GM13976 (cell line): ENCODE measurements around the gene C10orf95.

ENCODE experiments used
- DNase-seq: peaks from one replicate; pipeline ENCODE4 v3.0.0; 2012; ENCODE audit warnings: low spot score
- in situ Hi-C: fragments of 300-500 bp; cut with MboI; formaldehyde crosslinking; loops from one replicate; pipeline ENCODE4 v1.12.0; 2022; ENCODE audit warnings: low sequenced_read_pairs, mixed read lengths, inconsistent platforms; ENCODE audit not compliant: unreplicated experiment
- TF ChIP-seq, protein P1 (sequence below): IDR thresholded peaks from 2 replicates; pipeline ENCODE4 v1.5.1; 2012; ENCODE audit warnings: borderline replicate concordance, mild to moderate bottlenecking; ENCODE audit not compliant: insufficient read depth; ENCODE audit errors: extremely low read depth, missing control alignments, control extremely low read depth

The C10orf95 gene

DNA sequence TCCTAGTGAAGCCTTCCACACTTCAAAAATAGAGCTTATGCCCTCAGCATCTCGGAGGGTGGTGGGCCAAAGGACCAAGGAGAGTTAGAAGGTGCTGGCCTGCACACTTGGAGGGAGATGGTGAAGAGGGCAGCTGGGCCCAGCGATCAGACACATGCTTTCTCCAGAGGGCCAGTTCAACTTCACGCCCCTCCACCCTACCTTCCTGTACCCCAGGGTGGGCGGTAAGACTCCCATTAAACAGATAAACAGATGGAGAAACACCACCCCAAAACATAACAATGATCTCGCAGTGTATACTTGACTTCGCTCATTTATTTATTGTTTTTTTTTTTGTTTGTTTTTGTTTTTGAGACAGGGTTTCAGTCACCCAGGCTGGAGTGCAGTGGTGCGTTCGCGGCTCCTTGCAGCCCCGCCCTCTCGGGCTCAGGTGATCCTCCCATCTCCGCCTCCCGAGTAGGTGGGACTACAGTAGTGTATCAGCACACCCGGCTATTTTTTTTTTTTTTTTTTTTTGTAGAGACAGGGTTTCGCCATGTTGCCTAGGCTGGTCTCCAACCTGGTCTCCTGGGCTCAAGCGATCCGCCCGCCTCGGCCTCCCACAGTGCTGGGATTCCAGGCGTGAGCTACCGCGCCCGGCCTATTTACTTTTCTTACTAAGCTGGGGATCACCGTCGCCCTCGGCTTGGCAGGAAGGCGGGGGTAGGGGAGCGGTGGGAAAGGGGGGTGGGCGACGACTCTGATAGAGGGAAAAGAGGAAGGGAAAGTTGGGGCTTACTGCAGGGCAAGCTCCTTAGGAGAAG, 1.8 kb downstream of the C10orf95 start:
- in situ Hi-C loops = no loop called here
- peak; percentile 78 for DNase-seq
- TF ChIP-seq, protein P1, sequence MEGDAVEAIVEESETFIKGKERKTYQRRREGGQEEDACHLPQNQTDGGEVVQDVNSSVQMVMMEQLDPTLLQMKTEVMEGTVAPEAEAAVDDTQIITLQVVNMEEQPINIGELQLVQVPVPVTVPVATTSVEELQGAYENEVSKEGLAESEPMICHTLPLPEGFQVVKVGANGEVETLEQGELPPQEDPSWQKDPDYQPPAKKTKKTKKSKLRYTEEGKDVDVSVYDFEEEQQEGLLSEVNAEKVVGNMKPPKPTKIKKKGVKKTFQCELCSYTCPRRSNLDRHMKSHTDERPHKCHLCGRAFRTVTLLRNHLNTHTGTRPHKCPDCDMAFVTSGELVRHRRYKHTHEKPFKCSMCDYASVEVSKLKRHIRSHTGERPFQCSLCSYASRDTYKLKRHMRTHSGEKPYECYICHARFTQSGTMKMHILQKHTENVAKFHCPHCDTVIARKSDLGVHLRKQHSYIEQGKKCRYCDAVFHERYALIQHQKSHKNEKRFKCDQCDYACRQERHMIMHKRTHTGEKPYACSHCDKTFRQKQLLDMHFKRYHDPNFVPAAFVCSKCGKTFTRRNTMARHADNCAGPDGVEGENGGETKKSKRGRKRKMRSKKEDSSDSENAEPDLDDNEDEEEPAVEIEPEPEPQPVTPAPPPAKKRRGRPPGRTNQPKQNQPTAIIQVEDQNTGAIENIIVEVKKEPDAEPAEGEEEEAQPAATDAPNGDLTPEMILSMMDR = no peak

DNA sequence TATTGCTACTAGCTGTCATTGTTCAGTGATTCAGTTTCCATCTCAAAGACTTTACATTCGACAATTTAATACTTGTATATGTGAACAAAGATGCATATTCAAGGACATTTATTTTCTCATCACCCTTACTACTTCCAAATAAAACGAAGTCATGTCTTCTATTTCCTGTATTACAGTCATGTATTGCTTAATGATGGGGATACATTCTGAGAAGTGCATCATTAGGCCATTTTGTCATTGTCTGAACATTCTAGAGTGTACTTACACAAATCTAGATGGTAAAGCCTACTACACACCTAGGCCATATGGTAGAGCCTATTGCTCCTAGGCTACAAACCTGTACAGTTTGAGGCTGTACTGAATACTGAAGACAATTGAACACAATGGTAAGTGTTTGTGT, 6.5 kb downstream of the C10orf95 start:
- no peak for DNase-seq
- TF ChIP-seq, protein P1 = no peak
- in situ Hi-C loops = no loop called here

DNA sequence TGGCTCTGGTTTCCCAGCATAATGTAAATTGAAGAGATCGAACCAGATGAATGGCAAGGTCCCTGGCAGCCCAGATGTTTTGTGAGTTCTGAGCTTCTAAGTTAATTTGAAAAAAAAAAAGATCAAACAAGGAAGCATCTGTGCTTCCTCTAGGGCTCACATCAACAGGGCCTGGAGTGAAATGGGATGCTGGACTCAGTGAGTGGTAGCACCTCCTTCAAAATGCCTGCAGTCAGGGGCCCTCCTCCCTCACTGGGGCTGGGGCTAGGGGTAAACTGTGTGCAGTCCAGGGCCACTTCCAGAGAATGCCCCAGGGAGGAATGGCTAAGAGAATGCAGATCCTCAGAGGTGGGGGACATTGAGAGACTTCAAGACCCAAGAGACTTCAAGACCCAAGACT, 13.0 kb downstream of the C10orf95 start:
- TF ChIP-seq, protein P1 = no peak
- no peak for DNase-seq
- in situ Hi-C loops = no loop called here

DNA sequence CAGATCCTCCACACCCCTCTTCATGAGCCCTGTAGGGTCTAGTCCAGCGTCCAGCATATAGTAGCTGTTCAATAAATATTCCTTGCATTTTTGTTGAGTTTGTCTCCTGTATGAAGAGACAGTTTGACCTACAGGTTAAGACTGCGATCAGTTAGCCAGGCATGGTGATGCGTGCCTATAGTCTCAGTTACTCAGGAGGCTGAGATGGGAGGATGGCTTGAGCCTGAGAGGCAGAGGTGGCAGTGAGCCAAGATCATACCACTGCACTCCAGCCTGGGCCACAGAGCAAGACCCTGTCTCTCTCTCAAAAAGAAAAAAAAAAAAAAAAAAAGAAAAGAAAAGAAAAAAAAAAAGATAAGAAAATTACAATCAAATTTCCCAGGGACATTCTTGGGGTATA, 13.8 kb downstream of the C10orf95 start:
- TF ChIP-seq, protein P1 = no peak
- DNase-seq = no peak
- in situ Hi-C loops = no loop called here

DNA sequence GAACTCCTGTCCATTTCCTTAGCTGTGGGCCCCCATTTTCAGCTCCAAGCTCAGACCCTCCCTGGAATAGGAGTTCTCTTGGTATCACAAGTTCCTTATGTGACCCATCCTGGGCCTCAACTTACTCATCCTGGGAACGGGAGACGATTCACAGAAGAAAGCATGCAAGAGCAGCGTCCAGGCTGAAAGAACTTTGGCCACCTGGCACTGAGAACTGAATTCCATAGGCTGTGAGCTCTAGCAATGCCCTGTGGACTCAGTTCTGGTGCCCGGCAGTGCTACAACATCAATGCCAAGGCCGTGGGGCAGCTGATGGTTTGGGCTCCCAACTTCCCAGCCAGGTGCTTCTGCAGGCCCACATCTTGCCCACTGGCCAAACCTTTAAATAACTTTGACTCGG, 15.0 kb downstream of the C10orf95 start:
- in situ Hi-C loops = no loop called here
- TF ChIP-seq, protein P1 = no peak
- DNase-seq = no peak

DNA sequence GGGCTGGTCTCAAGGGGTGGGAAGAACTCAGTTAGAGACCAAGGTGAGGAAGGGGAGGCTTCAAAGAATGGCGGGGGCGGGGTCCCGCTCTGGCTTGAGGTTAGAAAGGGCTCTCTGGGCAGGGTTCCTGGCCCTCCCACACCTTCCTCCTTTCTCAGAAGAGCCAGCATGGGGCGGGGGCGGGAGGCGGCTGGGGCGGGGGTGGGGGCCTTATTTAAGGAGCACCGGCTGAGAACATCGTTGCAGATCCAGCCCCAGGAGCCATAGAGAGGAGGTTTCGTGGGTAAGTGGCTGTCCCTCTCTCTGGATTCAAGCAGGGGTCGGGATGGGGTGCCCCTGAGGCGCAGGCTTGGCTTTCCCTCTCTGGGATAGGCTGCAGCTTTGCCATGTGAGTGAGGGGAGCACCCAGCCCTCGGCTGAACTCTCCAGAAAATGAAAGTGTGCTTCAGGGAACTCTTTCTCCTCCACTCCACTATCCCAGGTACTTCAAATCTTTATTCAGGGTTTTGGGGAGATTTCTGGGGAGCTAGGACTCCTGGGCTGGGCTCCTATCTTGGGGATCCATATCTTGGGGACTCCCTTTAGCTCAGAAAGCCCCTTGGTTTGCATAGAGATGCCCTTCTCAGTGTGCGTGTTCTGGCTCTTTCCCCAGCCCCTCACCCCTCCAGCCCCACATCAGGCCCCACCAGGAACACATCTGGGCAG, 15.7 kb downstream of the C10orf95 start:
- peak; percentile 71 for DNase-seq
- in situ Hi-C loops = no loop called here

More for the DNA sequence above, 15.7 kb downstream of the C10orf95 start:
- TF ChIP-seq, protein P1 = no peak
